Trophoblast cell (in vitro differentiated cells and primary cell): Measurements from ENCODE around the gene OXCT2.
A peak's percentile ranks its signal among the peaks of the same experiment; 100 is the strongest.

ENCODE experiments used
- DNase-seq, 2 donors: peaks; one replicate each; pipeline ENCODE4 v3.0.0-alpha.2; 2016
- H2AFZ ChIP-seq: 2 replicates; pipeline ENCODE4 v1.6.1; 2013; ENCODE audit warnings: low read length, moderate library complexity, mild to moderate bottlenecking; ENCODE audit not compliant: insufficient read depth, poor library complexity
- H2AK5ac ChIP-seq: 2 replicates; pipeline ENCODE4 v1.6.1; 2013; ENCODE audit warnings: mild to moderate bottlenecking, low read length
- H2BK120ac ChIP-seq: 2 replicates; pipeline ENCODE4 v1.6.1; 2013; ENCODE audit warnings: low read length, mild to moderate bottlenecking, moderate library complexity; ENCODE audit not compliant: insufficient read depth, poor library complexity
- H2BK12ac ChIP-seq: 2 replicates; pipeline ENCODE4 v1.6.1; 2013; ENCODE audit warnings: mild to moderate bottlenecking, low read length, moderate library complexity
- H2BK5ac ChIP-seq: 2 replicates; pipeline ENCODE4 v1.6.1; 2013; ENCODE audit warnings: low read length, low read depth, moderate library complexity, mild to moderate bottlenecking; ENCODE audit not compliant: poor library complexity
- H3K14ac ChIP-seq: 2 replicates; pipeline ENCODE4 v1.6.1; 2013; ENCODE audit warnings: mild to moderate bottlenecking, low read length
- H3K18ac ChIP-seq: 2 replicates; pipeline ENCODE4 v1.6.1; 2013; ENCODE audit warnings: mild to moderate bottlenecking, low read length
- H3K23ac ChIP-seq: 2 replicates; pipeline ENCODE4 v1.6.1; 2013; ENCODE audit warnings: low read length
- H3K27ac ChIP-seq: 2 replicates; pipeline ENCODE4 v1.5.1; 2013; ENCODE audit warnings: low read depth, mild to moderate bottlenecking, inconsistent platforms, low read length, moderate library complexity
- H3K27me3 ChIP-seq: 2 replicates; pipeline ENCODE4 v1.6.1; 2013; ENCODE audit warnings: inconsistent platforms, mild to moderate bottlenecking, low read length, moderate library complexity; ENCODE audit not compliant: insufficient read depth
- H3K36me3 ChIP-seq, 2 experiments: 1 replicate in 1 of 2; 2 replicates in 1 of 2; pipeline ENCODE4 v1.6.1; 2013; ENCODE audit warnings: low read length in 2 of 2, mild to moderate bottlenecking in 2 of 2, moderate library complexity in 1 of 2; ENCODE audit not compliant: insufficient read depth in 2 of 2, control insufficient read depth in 1 of 2
- H3K4ac ChIP-seq: 2 replicates; pipeline ENCODE4 v1.6.1; 2013; ENCODE audit warnings: low read depth, mild to moderate bottlenecking, low read length, moderate library complexity
- H3K4me1 ChIP-seq, 2 experiments: 1 replicate in 1 of 2; 2 replicates in 1 of 2; pipeline ENCODE4 v1.6.1; 2013; ENCODE audit warnings: low read length in 2 of 2, mild to moderate bottlenecking in 2 of 2, moderate library complexity in 1 of 2; ENCODE audit not compliant: insufficient read depth in 2 of 2, control insufficient read depth in 1 of 2
- H3K4me2 ChIP-seq: 2 replicates; pipeline ENCODE4 v1.6.1; 2013; ENCODE audit warnings: inconsistent platforms, mild to moderate bottlenecking, low read length, moderate library complexity
- H3K4me3 ChIP-seq: 2 replicates; pipeline ENCODE4 v1.5.1; 2013; ENCODE audit warnings: mild to moderate bottlenecking, low read depth, low read length, inconsistent platforms
- H3K79me1 ChIP-seq: one replicate; pipeline ENCODE4 v1.6.1; 2013; ENCODE audit warnings: low read length
- H3K79me2 ChIP-seq: 2 replicates; pipeline ENCODE4 v1.6.1; 2013; ENCODE audit warnings: low read length, mild to moderate bottlenecking; ENCODE audit not compliant: control insufficient read depth, insufficient read depth, poor library complexity
- H3K9ac ChIP-seq: 2 replicates; pipeline ENCODE4 v1.6.1; 2013; ENCODE audit warnings: mild to moderate bottlenecking, low read length
- H3K9me3 ChIP-seq: 2 replicates; pipeline ENCODE4 v1.6.1; 2013; ENCODE audit warnings: low read depth, mild to moderate bottlenecking, control low read depth, inconsistent platforms, low read length; ENCODE audit not compliant: insufficient read depth
- H4K12ac ChIP-seq: 2 replicates; pipeline ENCODE4 v1.6.1; 2013; ENCODE audit warnings: low read depth, mild to moderate bottlenecking, low read length, moderate library complexity
- H4K8ac ChIP-seq: 2 replicates; pipeline ENCODE4 v1.6.1; 2013; ENCODE audit warnings: low read depth, mild to moderate bottlenecking, low read length, moderate library complexity
- H4K91ac ChIP-seq: one replicate; pipeline ENCODE4 v1.6.1; 2013; ENCODE audit warnings: low read depth, mild to moderate bottlenecking, low read length, moderate library complexity
- WGBS: extraction: QIAGEN DNeasy Blood & Tissue Kit; methylation state at CpG from one replicate; pipeline ENCODE4 v1.1.7; 2013; ENCODE audit warnings: missing lambda C conversion rate; ENCODE audit not compliant: insufficient read length, insufficient coverage; ENCODE audit errors: extremely low coverage; 5-methylcytosine and 5-hydroxymethylcytosine counted together

OXCT2 gene

GRCh38 chr1:39795651-39796050, 24.5 kb upstream of the OXCT2 start:
- H3K79me1 ChIP-seq, result no peaks in the 10 kb centered on the region

GRCh38 chr1:39791838-39792237, 20.7 kb upstream of the OXCT2 start:
- Histone ChIP-seq H3K36me3 (no peaks in the 10 kb centered on the region), H3K79me1 (no peaks in the 10 kb centered on the region), H3K9ac (no peak overlapping the region), H3K4me2 (no peak overlapping the region), H4K8ac (no peak overlapping the region), H3K79me2 (no peaks in the 10 kb centered on the region), H2AFZ (no peak overlapping the region), H3K27me3 (peaks cover 32% of the 10 kb centered on the region), H3K4ac (no peak overlapping the region), H3K23ac (no peak overlapping the region), H2BK5ac (no peak overlapping the region), H2AK5ac (no peak overlapping the region), H3K9me3 (peaks cover 5% of the 10 kb centered on the region), H2BK120ac (no peak overlapping the region), H3K14ac (no peak overlapping the region), H3K18ac (no peak overlapping the region), H4K91ac (no peak overlapping the region), H3K4me3 (no peak overlapping the region), H2BK12ac (no peak overlapping the region), H3K27ac (no peak overlapping the region), H4K12ac (no peak overlapping the region), H3K4me1 (peaks cover 0 to 6% of the 10 kb centered on the region in 2 experiments)
- no peak for DNase-seq
- WGBS, result no CpG with 5 or more reads among the region's 2 CpGs

More at GRCh38 chr1:39795651-39796050, 24.5 kb upstream of the OXCT2 start:
- Histone ChIP-seq H3K36me3 (no peaks in the 10 kb centered on the region), H3K79me2 (no peaks in the 10 kb centered on the region), H4K8ac (no peak overlapping the region), H3K27ac (no peak overlapping the region), H2AFZ (no peak overlapping the region), H3K14ac (no peak overlapping the region), H3K4me3 (no peak overlapping the region), H3K18ac (no peak overlapping the region), H4K12ac (no peak overlapping the region), H2BK120ac (no peak overlapping the region), H3K9ac (no peak overlapping the region), H3K4me2 (no peak overlapping the region), H2BK5ac (no peak overlapping the region), H3K27me3 (peaks cover 2% of the 10 kb centered on the region), H3K9me3 (no peaks in the 10 kb centered on the region), H3K23ac (no peak overlapping the region), H2AK5ac (no peak overlapping the region), H3K4ac (no peak overlapping the region), H3K4me1 (peaks cover 2% of the 10 kb centered on the region in 2 experiments), H2BK12ac (no peak overlapping the region), H4K91ac (no peak overlapping the region)
- WGBS, result no CpG with 5 or more reads among the region's 1 CpG
- DNase-seq, result no peak

- Histone ChIP-seq H4K12ac (no peak overlapping the region), H3K27ac (no peak overlapping the region), H3K14ac (no peak overlapping the region), H3K79me1 (no peaks in the 10 kb centered on the region), H2AK5ac (no peak overlapping the region), H3K23ac (no peak overlapping the region), H2BK120ac (no peak overlapping the region), H4K8ac (no peak overlapping the region), H2BK5ac (no peak overlapping the region), H3K9ac (no peak overlapping the region), H3K4me2 (peak overlapping the region; percentile 68), H3K36me3 (no peaks in the 10 kb centered on the region), H3K79me2 (no peaks in the 10 kb centered on the region), H3K9me3 (peaks cover 5% of the 10 kb centered on the region), H3K4ac (no peak overlapping the region), H3K4me3 (no peak overlapping the region), H3K18ac (no peak overlapping the region), H3K27me3 (peaks cover 37% of the 10 kb centered on the region), H4K91ac (no peak overlapping the region), H2AFZ (no peak overlapping the region), H2BK12ac (no peak overlapping the region), H3K4me1 (peaks cover 0 to 6% of the 10 kb centered on the region in 2 experiments)
- no peak for DNase-seq
- WGBS, result no CpG with 5 or more reads among the region's 15 CpGs
Measured at GRCh38 chr1:39789571-39790110, 18.5 kb upstream of the OXCT2 start.

GRCh38 chr1:39788758-39789570, 17.8 kb upstream of the OXCT2 start, which contains the start of gene BMP8B:
Gene BMP8B (minus strand): TSS chr1:39788865. CDS start chr1:39788485, 380 bp downstream.
- H3K4me2 ChIP-seq, result peak within 1 kb of the TSS; percentile 68
- no peaks in the 10 kb centered on the region for H3K79me1 ChIP-seq
- peak within 1 kb of the TSS; percentile 63 for H3K4me3 ChIP-seq
- peak in 1 of 2 donors; percentile 53 for DNase-seq
- WGBS, result no CpG with 5 or more reads among the region's 91 CpGs
- no peak within 1 kb of the TSS for H3K9ac ChIP-seq
- no peaks in the 10 kb centered on the region for H3K79me2 ChIP-seq
- no peak within 1 kb of the TSS for H3K27ac ChIP-seq
- no peaks in the 10 kb centered on the region for H3K36me3 ChIP-seq
- peaks cover 37% of the 10 kb centered on the region for H3K27me3 ChIP-seq
- H3K9me3 ChIP-seq, result peaks cover 5% of the 10 kb centered on the region
- no peak within 1 kb of the TSS for H3K23ac ChIP-seq
- H4K12ac ChIP-seq, result no peak within 1 kb of the TSS
- no peak within 1 kb of the TSS for H4K8ac ChIP-seq
- H2BK120ac ChIP-seq, result no peak within 1 kb of the TSS
- no peak within 1 kb of the TSS for H2AFZ ChIP-seq
- no peak within 1 kb of the TSS for H3K4ac ChIP-seq
- H2BK5ac ChIP-seq, result no peak within 1 kb of the TSS
- H3K18ac ChIP-seq, result no peak within 1 kb of the TSS
- H2BK12ac ChIP-seq, result no peak within 1 kb of the TSS
- no peak within 1 kb of the TSS for H2AK5ac ChIP-seq
- no peak within 1 kb of the TSS for H4K91ac ChIP-seq
- peaks cover 0 to 6% of the 10 kb centered on the region in 2 experiments for H3K4me1 ChIP-seq
- no peak within 1 kb of the TSS for H3K14ac ChIP-seq
